Activated naive CD4-positive, alpha-beta T cell treated with anti-CD3 and anti-CD28 coated beads for 36 hours (primary cell): Measurements from ENCODE around the gene RFX3. TPM values are rescaled to one million over a fixed set of nuclear protein-coding genes. Genes with fewer than 3 reads are reported as not detected.

Experiments used
- CTCF ChIA-PET: fragments of 350-600 bp; sonication (Branson Sonifier 250); formaldehyde crosslinking; loops from one replicate; lab custom pipeline; 2021; ENCODE audit warnings: antibody characterized with exemption; lab: Charles Lee
- DNase-seq: peaks from one replicate; pipeline ENCODE4 v3.0.0-alpha.2; 2020
- H3K27ac Mint-ChIP-seq: one replicate; pipeline ENCODE4 v1.8.0; 2021; ENCODE audit warnings: mild to moderate bottlenecking, mixed read lengths
- H3K27me3 Mint-ChIP-seq: one replicate; pipeline ENCODE4 v1.8.0; 2021; ENCODE audit warnings: low read depth, mixed read lengths
- H3K36me3 Mint-ChIP-seq: one replicate; pipeline ENCODE4 v1.8.0; 2021; ENCODE audit warnings: low read depth, mixed read lengths
- H3K4me1 Mint-ChIP-seq: one replicate; pipeline ENCODE4 v1.8.0; 2021; ENCODE audit warnings: low read depth, mixed read lengths
- H3K4me3 Mint-ChIP-seq: one replicate; pipeline ENCODE4 v1.8.0; 2021; ENCODE audit warnings: mild to moderate bottlenecking, moderate library complexity, mixed read lengths
- H3K9me3 Mint-ChIP-seq: one replicate; pipeline ENCODE4 v1.8.0; 2021; ENCODE audit warnings: mixed read lengths
- intact Hi-C: fragments of 100-400 bp; cut with micrococcal nuclease; formaldehyde crosslinking; loops from one replicate; pipeline ENCODE4 v1.15.1; 2023
- total RNA-seq, 2 experiments: library from RNA; stranded (reverse); gene quantifications; one replicate each; pipeline ENCODE4 v1.2.3, GENCODE V29; 2021

Gene RFX3
- total RNA-seq, 2 experiments from 2014 or later: 11.0 to 12.7 TPM

GRCh38 chr9:3497401-3497800 is 28.4 kb downstream of the RFX3 start:
- Mint-ChIP-seq H3K27ac (no peak overlapping the region), H3K27me3 (no peaks in the 10 kb centered on the region), H3K36me3 (peaks cover 7% of the 10 kb centered on the region), H3K4me1 (peaks cover 31% of the 10 kb centered on the region), H3K9me3 (peaks cover 2% of the 10 kb centered on the region), H3K4me3 (no peak overlapping the region)
- CTCF ChIA-PET: interaction anchor here (0.7 to 1.3 kb wide), 3 partner anchors 10 to 869 kb away, joined by 3 to 4 read pairs (median 4); no protein-coding TSS in a partner anchor
- intact Hi-C loops: no loop called here
- no peak for DNase-seq

- intact Hi-C loops: no loop called here
- no peaks in the 10 kb centered on the region for H3K27me3 Mint-ChIP-seq
- no peak overlapping the region for H3K27ac Mint-ChIP-seq
These were observed 29.9 kb downstream of the RFX3 start for GRCh38 chr9:3495855-3496254.

GRCh38 chr9:3492214-3492613 is 33.6 kb downstream of the RFX3 start:
- Mint-ChIP-seq H3K27ac (no peak overlapping the region), H3K36me3 (peaks cover 13% of the 10 kb centered on the region), H3K4me1 (peaks cover 33% of the 10 kb centered on the region), H3K27me3 (no peaks in the 10 kb centered on the region), H3K4me3 (no peak overlapping the region), H3K9me3 (peaks cover 2% of the 10 kb centered on the region)
- CTCF ChIA-PET: no interaction called here
- DNase-seq: no peak
- intact Hi-C loops: no loop called here

More at GRCh38 chr9:3495855-3496254, 29.9 kb downstream of the RFX3 start:
- CTCF ChIA-PET: interaction anchor here (0.7 kb wide), 1 partner anchor 29 kb away, joined by 3 read pairs; no protein-coding TSS in a partner anchor
- no peak overlapping the region for H3K4me3 Mint-ChIP-seq
- no peak for DNase-seq
- H3K36me3 Mint-ChIP-seq: peaks cover 7% of the 10 kb centered on the region
- H3K4me1 Mint-ChIP-seq: peaks cover 43% of the 10 kb centered on the region
- peaks cover 2% of the 10 kb centered on the region for H3K9me3 Mint-ChIP-seq

- H3K9me3 Mint-ChIP-seq: peaks cover 2% of the 10 kb centered on the region
- H3K4me1 Mint-ChIP-seq: peaks cover 29% of the 10 kb centered on the region
- H3K27me3 Mint-ChIP-seq: no peaks in the 10 kb centered on the region
- no peak overlapping the region for H3K27ac Mint-ChIP-seq
- peaks cover 13% of the 10 kb centered on the region for H3K36me3 Mint-ChIP-seq
- no peak overlapping the region for H3K4me3 Mint-ChIP-seq
- no peak for DNase-seq
- intact Hi-C loops: no loop called here
- CTCF ChIA-PET: no interaction called here
These were observed 34.4 kb downstream of the RFX3 start for GRCh38 chr9:3491450-3491849.

DNA sequence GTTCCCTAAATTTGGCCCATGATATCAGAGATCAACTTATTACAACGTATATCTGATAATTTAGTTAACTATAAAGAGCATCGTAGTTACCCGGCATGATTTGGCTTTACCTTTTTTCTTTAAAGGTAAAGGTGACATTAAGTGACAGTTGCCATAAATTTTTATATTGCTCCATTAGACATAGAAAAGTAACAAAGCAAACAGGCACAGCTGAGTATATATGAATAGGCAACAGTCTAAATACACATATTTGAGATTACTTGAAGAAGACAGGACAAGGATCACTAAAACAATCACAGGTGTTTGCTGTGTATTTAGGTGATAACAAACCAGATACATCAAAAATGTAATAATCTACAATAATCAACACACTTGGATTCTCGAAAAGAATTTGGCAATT is 34.8 kb downstream of the RFX3 start:
- Mint-ChIP-seq H3K9me3 (peaks cover 2% of the 10 kb centered on the region), H3K4me1 (peaks cover 26% of the 10 kb centered on the region), H3K36me3 (peaks cover 13% of the 10 kb centered on the region), H3K4me3 (no peak overlapping the region), H3K27ac (no peak overlapping the region), H3K27me3 (no peaks in the 10 kb centered on the region)
- intact Hi-C loops: no loop called here
- CTCF ChIA-PET: no interaction called here
- DNase-seq: no peak

DNA sequence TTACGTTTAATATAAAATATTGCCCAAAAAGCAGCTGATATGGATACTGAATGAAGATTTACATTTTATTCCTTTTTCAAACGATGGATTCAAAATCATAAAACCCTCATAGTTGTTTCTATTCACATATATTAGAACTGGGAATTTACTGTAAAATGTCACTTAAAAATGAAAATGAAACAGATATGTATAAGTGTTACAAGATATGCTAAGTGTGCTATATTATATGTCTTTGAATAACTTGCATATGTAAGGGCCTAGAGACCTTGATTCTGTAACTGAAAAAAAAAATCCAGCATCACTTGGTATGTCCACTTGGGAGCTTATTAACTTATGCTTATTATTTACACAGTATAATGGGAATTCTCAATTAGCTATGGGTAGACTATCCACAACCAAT is 43.2 kb downstream of the RFX3 start:
- no peak for DNase-seq

GRCh38 chr9:3480353-3480655 is 45.5 kb downstream of the RFX3 start:
- peak overlapping the region; percentile 2 for H3K27ac Mint-ChIP-seq
- no peaks in the 10 kb centered on the region for H3K9me3 Mint-ChIP-seq
- CTCF ChIA-PET: interaction anchor here (0.6 to 1.3 kb wide), 3 partner anchors 18 to 237 kb away, joined by 3 read pairs; no protein-coding TSS in a partner anchor
- no peak overlapping the region for H3K4me3 Mint-ChIP-seq
- intact Hi-C loops: no loop called here
- peaks cover 33% of the 10 kb centered on the region for H3K36me3 Mint-ChIP-seq
- DNase-seq: no peak
- H3K27me3 Mint-ChIP-seq: no peaks in the 10 kb centered on the region
- H3K4me1 Mint-ChIP-seq: peaks cover 58% of the 10 kb centered on the region

More for the DNA sequence above, 43.2 kb downstream of the RFX3 start:
- intact Hi-C loops: no loop called here
- peaks cover 30% of the 10 kb centered on the region for H3K36me3 Mint-ChIP-seq
- H3K27me3 Mint-ChIP-seq: no peaks in the 10 kb centered on the region
- no peaks in the 10 kb centered on the region for H3K9me3 Mint-ChIP-seq
- no peak overlapping the region for H3K27ac Mint-ChIP-seq
- peaks cover 39% of the 10 kb centered on the region for H3K4me1 Mint-ChIP-seq
- H3K4me3 Mint-ChIP-seq: no peak overlapping the region
- CTCF ChIA-PET: interaction anchor here (1.4 kb wide), 1 partner anchor 17 kb away, joined by 6 read pairs; no protein-coding TSS in a partner anchor

DNA sequence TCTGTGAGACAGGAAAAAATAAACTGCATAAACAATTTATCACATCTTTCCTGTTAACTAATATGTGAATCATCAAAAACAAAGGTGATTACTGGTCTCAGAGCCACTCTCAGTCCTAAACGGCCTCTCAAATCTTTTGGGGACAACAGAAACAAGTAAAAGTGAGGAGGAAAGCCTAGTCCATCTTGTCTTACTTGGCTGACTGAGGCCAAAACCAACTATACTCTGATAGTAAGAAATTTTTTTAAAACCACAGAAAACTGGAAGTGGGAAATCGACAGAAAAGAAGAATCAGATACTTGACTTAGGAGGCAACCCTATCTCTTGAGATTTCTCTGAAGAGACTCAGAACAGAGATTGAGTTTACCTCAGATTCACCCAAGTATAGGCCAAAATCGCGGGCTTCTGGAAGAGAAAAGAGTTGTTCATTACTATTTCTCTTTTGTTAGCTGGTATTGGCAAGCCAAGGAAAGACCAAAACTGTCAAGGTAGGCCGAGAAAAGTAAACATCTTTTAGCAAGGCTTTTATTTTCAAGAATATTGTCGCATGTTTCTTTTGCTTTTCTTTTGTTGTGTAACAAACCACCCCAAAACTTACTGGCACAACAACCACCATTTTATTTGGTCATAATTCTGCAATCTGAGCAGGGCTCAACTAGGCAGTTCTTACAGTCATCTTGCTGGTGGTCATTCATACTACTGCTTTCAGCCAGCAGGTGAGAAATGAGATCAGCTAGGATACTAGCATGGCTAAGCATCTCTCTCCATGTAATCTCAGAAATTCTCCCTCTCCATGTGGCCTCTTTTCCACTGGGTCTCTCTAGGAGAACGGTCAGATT is 46.1 kb downstream of the RFX3 start:
- no peaks in the 10 kb centered on the region for H3K9me3 Mint-ChIP-seq
- H3K27me3 Mint-ChIP-seq: no peaks in the 10 kb centered on the region
- DNase-seq: no peak
- CTCF ChIA-PET: interaction anchor here (0.6 to 1.3 kb wide), 2 partner anchors 18 to 237 kb away, joined by 3 read pairs; no protein-coding TSS in a partner anchor
- intact Hi-C loops: loop anchor here (5.0 kb wide), 2 partner anchors 1093 to 1978 kb away; no protein-coding TSS in a partner anchor
- H3K4me3 Mint-ChIP-seq: no peak overlapping the region
- H3K36me3 Mint-ChIP-seq: peaks cover 32% of the 10 kb centered on the region
- H3K4me1 Mint-ChIP-seq: peaks cover 63% of the 10 kb centered on the region
- H3K27ac Mint-ChIP-seq: peak overlapping the region; percentile 83

GRCh38 chr9:3478549-3478953 is 47.2 kb downstream of the RFX3 start:
- peak overlapping the region; percentile 43 for H3K4me3 Mint-ChIP-seq
- CTCF ChIA-PET: interaction anchor here (0.7 to 2.3 kb wide), 2 partner anchors 8 to 48 kb away, joined by 3 to 14 read pairs; partner anchors contain the start of gene RFX3
- peak overlapping the region; percentile 83 for H3K27ac Mint-ChIP-seq
- H3K36me3 Mint-ChIP-seq: peaks cover 26% of the 10 kb centered on the region
- peak; percentile 50 for DNase-seq
- peaks cover 72% of the 10 kb centered on the region for H3K4me1 Mint-ChIP-seq
- no peaks in the 10 kb centered on the region for H3K9me3 Mint-ChIP-seq
- H3K27me3 Mint-ChIP-seq: no peaks in the 10 kb centered on the region
- intact Hi-C loops: loop anchor here (1.0 to 5.0 kb wide), 3 partner anchors 25 to 1979 kb away; no protein-coding TSS in a partner anchor

GRCh38 chr9:3477236-3477834 is 48.5 kb downstream of the RFX3 start:
- peak overlapping the region; percentile 65 for H3K4me3 Mint-ChIP-seq
- CTCF ChIA-PET: interaction anchor here (0.6 to 2.3 kb wide), 4 partner anchors 25 to 50 kb away, joined by 3 to 14 read pairs (median 4); partner anchors contain the start of gene RFX3
- DNase-seq: no peak
- intact Hi-C loops: loop anchor here (1.0 to 5.0 kb wide), 7 partner anchors 31 to 1980 kb away; no protein-coding TSS in a partner anchor
- H3K9me3 Mint-ChIP-seq: no peaks in the 10 kb centered on the region
- peak overlapping the region; percentile 83 for H3K27ac Mint-ChIP-seq
- peaks cover 71% of the 10 kb centered on the region for H3K4me1 Mint-ChIP-seq
- H3K27me3 Mint-ChIP-seq: no peaks in the 10 kb centered on the region
- peaks cover 23% of the 10 kb centered on the region for H3K36me3 Mint-ChIP-seq

GRCh38 chr9:3475300-3476020 is 50.3 kb downstream of the RFX3 start:
- Mint-ChIP-seq H3K4me1 (peaks cover 70% of the 10 kb centered on the region), H3K9me3 (no peaks in the 10 kb centered on the region), H3K27ac (peak overlapping the region; percentile 19), H3K4me3 (no peak overlapping the region), H3K27me3 (no peaks in the 10 kb centered on the region), H3K36me3 (peaks cover 22% of the 10 kb centered on the region)
- CTCF ChIA-PET: interaction anchor here (0.6 kb wide), 1 partner anchor 47 kb away, joined by 3 read pairs; no protein-coding TSS in a partner anchor
- peak; percentile 67 for DNase-seq
- intact Hi-C loops: loop anchor here (5.0 kb wide), 2 partner anchors 1097 to 1982 kb away; no protein-coding TSS in a partner anchor
